Measurements from ENCODE around the gene LIN28B.

DNA sequence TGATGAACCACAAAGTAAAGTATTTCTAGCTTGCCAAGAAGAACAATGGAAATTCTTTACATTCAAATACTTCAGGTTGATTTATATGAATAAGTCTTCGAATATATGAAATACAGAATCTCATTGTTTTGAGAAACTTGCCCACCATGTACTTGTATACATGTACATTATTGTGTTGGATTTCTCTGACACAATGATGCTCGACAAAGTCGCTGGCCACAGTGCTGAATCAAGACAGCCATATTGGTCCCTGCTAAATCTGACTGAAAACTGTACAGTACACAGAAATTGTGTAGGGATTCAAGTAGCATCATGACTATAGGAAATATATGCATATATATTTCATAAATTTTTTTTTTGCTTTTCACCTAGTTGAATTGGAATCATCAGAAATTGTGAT is 13.1 kb upstream of the LIN28B start:
- TF ChIP-seq, protein P1, sequence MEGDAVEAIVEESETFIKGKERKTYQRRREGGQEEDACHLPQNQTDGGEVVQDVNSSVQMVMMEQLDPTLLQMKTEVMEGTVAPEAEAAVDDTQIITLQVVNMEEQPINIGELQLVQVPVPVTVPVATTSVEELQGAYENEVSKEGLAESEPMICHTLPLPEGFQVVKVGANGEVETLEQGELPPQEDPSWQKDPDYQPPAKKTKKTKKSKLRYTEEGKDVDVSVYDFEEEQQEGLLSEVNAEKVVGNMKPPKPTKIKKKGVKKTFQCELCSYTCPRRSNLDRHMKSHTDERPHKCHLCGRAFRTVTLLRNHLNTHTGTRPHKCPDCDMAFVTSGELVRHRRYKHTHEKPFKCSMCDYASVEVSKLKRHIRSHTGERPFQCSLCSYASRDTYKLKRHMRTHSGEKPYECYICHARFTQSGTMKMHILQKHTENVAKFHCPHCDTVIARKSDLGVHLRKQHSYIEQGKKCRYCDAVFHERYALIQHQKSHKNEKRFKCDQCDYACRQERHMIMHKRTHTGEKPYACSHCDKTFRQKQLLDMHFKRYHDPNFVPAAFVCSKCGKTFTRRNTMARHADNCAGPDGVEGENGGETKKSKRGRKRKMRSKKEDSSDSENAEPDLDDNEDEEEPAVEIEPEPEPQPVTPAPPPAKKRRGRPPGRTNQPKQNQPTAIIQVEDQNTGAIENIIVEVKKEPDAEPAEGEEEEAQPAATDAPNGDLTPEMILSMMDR (IDR thresholded peaks at IDR 0.05), result no peak
- no peak for TF ChIP-seq ZFX (IDR thresholded peaks at IDR 0.05; ENCODE audit: borderline replicate concordance)
